Esophagus muscularis mucosa (tissue), 4 donors: ENCODE results near the gene MAP7.

Experiments used
- EP300 ChIP-seq: sonication (generic); formaldehyde crosslinking; IDR thresholded peaks from one replicate; pipeline ENCODE4 v1.6.1; 2017; ENCODE audit warnings: antibody characterized with exemption
- POLR2A ChIP-seq: fragments of 450-650 bp; IDR thresholded peaks from one replicate; pipeline ENCODE4 v1.6.1; 2017; ENCODE audit warnings: antibody characterized with exemption, moderate library complexity, mild to moderate bottlenecking, low read depth
- POLR2AphosphoS5 ChIP-seq, 2 donors: sonication (generic); formaldehyde crosslinking; IDR thresholded peaks; one replicate each; pipeline ENCODE4 v1.6.1; 2017; ENCODE audit warnings: antibody characterized with exemption in 2 of 2
- TF ChIP-seq, protein P1 (sequence below), 3 experiments: fragments of 200-600 bp in 2 of 3; fragments of 450-650 bp in 1 of 3; sonication (generic) in 2 of 3; IDR thresholded peaks; one replicate each; pipeline ENCODE4 v1.5.1; 2017 to 2019; ENCODE audit warnings: antibody characterized with exemption in 3 of 3, mild to moderate bottlenecking in 2 of 3, moderate library complexity in 1 of 3

DNA sequence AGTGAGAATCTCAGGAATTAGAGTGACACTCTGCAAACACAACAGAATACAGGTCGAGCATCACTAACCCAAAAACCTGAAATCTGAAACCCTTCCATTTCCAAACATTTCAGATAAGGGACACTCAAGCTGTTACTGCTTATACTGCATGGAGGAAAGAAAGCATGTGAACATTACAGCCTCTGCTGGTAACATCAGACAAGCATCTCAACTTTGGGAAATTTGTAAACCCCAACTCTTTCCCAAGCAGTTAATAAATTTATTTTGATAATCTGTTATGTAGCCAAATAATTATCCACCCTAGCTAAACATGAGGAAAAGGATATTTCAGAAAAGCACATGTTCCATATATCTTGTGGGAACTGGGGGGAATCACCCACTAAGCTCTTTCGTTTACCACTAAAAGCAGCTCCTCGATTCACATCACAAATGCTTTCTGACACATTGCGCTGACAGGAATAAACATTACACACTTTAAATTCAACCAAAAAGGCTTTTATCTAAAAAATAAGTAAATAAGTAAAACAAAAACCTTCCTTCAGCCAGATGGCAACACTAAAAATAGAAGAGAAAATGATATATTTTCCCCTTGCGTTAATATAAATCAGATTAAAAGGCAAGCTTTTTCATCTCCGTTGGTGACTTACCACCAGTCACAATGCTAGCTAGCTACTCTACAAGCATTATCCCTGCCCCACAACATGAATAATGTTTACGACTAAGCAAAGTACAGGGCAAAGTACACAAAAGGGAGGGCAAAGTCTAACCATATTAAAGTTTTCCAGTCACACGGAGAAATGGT lies 120.8 kb downstream of the MAP7 start:
- TF ChIP-seq, protein P1, sequence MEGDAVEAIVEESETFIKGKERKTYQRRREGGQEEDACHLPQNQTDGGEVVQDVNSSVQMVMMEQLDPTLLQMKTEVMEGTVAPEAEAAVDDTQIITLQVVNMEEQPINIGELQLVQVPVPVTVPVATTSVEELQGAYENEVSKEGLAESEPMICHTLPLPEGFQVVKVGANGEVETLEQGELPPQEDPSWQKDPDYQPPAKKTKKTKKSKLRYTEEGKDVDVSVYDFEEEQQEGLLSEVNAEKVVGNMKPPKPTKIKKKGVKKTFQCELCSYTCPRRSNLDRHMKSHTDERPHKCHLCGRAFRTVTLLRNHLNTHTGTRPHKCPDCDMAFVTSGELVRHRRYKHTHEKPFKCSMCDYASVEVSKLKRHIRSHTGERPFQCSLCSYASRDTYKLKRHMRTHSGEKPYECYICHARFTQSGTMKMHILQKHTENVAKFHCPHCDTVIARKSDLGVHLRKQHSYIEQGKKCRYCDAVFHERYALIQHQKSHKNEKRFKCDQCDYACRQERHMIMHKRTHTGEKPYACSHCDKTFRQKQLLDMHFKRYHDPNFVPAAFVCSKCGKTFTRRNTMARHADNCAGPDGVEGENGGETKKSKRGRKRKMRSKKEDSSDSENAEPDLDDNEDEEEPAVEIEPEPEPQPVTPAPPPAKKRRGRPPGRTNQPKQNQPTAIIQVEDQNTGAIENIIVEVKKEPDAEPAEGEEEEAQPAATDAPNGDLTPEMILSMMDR (IDR thresholded peaks at IDR 0.05), result no peak
- no peak for TF ChIP-seq POLR2A
- no peak for TF ChIP-seq POLR2AphosphoS5 (IDR thresholded peaks at IDR 0.05)
- TF ChIP-seq EP300, result no peak
